Measurements from ENCODE around the gene QSOX1.
A peak's percentile ranks its signal among the peaks of the same experiment; 100 is the strongest.

Gene QSOX1

DNA sequence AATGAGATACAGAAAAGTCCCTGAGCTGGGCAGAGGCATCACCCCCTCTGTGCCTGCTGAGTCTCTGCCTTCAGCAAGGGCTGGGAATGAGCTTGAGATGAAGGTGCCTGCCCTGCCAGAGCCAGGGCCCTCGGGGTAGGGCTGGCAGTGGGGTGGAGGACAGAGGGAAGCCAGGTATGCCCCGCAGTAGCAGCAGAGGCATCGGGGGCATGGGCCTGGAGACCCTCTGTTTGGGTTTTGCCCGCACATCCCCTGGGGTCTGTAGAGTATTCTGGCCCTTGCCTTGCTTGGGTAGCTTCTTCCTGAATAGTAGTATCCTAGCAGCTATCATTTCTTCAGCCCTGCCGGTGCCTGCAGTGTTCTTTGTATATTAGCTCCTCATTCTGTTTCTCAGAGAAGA, 33.0 kb downstream of the QSOX1 start:
- Histone ChIP-seq H3K27ac (ENCODE audit: low read depth, low read length, poor library complexity, severe bottlenecking) (no peak overlapping the region), H3K27me3 (ENCODE audit: insufficient read depth, low read length) (0 out of 2 replicates have a peak, but pooled peaks cover 5% of the 10 kb centered on the region), H3K9me3 (ENCODE audit: low read length) (no peaks in the 10 kb centered on the region), H4K20me1 (ENCODE audit: insufficient read depth, low read length) (no peaks in the 10 kb centered on the region), H3K9me2 (ENCODE audit: low read depth, low read length) (no peaks in the 10 kb centered on the region), H3K79me2 (ENCODE audit: insufficient read depth, low read length) (no peaks in the 10 kb centered on the region), H3K4me2 (ENCODE audit: low read length) (no peak overlapping the region), H3K4me1 (ENCODE audit: insufficient read depth, low read length, severe bottlenecking) (no peaks in the 10 kb centered on the region), H3K4me3 (ENCODE audit: low read depth, low read length, poor library complexity, severe bottlenecking) (no peak overlapping the region), H3F3A (ENCODE audit: insufficient read depth, low read length) (no peaks in the 10 kb centered on the region), H3K36me3 (ENCODE audit: insufficient read depth, low read length) (no peaks in the 10 kb centered on the region), H2AFZ (ENCODE audit: low read length) (no peak overlapping the region), H3K9ac (ENCODE audit: low read length) (no peak overlapping the region)
- no peak for TF ChIP-seq EZH2 (IDR thresholded peaks at IDR 0.05; ENCODE audit: borderline replicate concordance, low read length)
- TF ChIP-seq, protein P1, sequence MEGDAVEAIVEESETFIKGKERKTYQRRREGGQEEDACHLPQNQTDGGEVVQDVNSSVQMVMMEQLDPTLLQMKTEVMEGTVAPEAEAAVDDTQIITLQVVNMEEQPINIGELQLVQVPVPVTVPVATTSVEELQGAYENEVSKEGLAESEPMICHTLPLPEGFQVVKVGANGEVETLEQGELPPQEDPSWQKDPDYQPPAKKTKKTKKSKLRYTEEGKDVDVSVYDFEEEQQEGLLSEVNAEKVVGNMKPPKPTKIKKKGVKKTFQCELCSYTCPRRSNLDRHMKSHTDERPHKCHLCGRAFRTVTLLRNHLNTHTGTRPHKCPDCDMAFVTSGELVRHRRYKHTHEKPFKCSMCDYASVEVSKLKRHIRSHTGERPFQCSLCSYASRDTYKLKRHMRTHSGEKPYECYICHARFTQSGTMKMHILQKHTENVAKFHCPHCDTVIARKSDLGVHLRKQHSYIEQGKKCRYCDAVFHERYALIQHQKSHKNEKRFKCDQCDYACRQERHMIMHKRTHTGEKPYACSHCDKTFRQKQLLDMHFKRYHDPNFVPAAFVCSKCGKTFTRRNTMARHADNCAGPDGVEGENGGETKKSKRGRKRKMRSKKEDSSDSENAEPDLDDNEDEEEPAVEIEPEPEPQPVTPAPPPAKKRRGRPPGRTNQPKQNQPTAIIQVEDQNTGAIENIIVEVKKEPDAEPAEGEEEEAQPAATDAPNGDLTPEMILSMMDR (IDR thresholded peaks at IDR 0.05; ENCODE audit: low read length) = no peak

DNA sequence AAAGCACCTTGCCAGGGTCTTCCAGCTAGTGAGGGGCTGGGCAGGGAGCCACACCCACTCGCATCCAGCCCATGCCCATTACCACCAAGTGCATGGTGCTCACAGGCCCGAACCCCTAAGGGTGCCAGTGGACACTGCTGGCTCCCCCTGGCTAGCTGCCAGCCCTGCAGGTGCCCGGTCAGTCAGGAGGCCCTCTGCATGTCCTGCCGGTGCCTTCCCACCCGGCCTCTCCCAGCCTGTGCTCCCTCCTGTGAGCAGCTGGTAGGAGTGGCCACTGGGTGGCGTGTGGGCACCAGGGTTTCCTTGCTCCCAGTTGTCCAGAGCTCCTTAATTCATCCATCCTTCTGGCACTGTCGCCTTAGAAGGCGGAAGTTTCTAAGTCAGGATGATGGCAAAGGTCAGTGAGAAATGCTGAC, 33.4 kb downstream of the QSOX1 start:
- Histone ChIP-seq H3K27ac (ENCODE audit: low read depth, low read length, poor library complexity, severe bottlenecking) (no peak overlapping the region), H3K9me2 (ENCODE audit: low read depth, low read length) (no peaks in the 10 kb centered on the region), H3K4me2 (ENCODE audit: low read length) (no peak overlapping the region), H3K4me1 (ENCODE audit: insufficient read depth, low read length, severe bottlenecking) (no peaks in the 10 kb centered on the region), H3F3A (ENCODE audit: insufficient read depth, low read length) (no peaks in the 10 kb centered on the region), H3K36me3 (ENCODE audit: insufficient read depth, low read length) (no peaks in the 10 kb centered on the region), H3K27me3 (ENCODE audit: insufficient read depth, low read length) (0 out of 2 replicates have a peak, but pooled peaks cover 5% of the 10 kb centered on the region), H3K9ac (ENCODE audit: low read length) (no peak overlapping the region), H3K79me2 (ENCODE audit: insufficient read depth, low read length) (no peaks in the 10 kb centered on the region), H3K9me3 (ENCODE audit: low read length) (no peaks in the 10 kb centered on the region), H2AFZ (ENCODE audit: low read length) (no peak overlapping the region), H3K4me3 (ENCODE audit: low read depth, low read length, poor library complexity, severe bottlenecking) (no peak overlapping the region), H4K20me1 (ENCODE audit: insufficient read depth, low read length) (no peaks in the 10 kb centered on the region)
- no peak for TF ChIP-seq EZH2 (IDR thresholded peaks at IDR 0.05; ENCODE audit: borderline replicate concordance, low read length)
- TF ChIP-seq, protein P1 (IDR thresholded peaks at IDR 0.05; ENCODE audit: low read length) = peak; percentile 87

DNA sequence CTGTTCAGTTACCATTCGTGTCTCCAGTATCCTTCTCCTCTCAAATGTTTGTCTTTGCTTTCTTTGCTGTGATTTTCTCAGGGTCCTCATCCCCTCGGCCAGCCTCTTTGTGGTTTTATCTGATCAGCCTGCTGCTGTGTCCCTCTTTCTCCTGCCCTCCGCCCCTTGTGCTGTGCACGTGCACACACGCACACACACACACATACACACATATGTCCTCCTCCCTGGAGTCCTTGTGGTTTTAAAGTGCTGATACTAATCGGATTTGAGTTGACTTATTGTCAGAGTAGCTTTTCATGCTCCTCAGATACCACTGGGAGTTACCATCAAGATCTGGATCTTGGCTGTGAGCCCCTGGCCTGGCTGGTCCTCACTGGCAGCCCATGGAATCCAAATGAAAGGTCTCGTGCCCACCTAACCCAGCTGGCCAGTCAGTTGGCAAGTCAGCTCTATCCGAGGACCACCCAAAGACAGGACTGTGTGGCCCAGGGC, 34.1 kb downstream of the QSOX1 start:
- Histone ChIP-seq H3K4me2 (ENCODE audit: low read length) (no peak overlapping the region), H3K36me3 (ENCODE audit: insufficient read depth, low read length) (no peaks in the 10 kb centered on the region), H4K20me1 (ENCODE audit: insufficient read depth, low read length) (no peaks in the 10 kb centered on the region), H3K9ac (ENCODE audit: low read length) (no peak overlapping the region), H3K9me3 (ENCODE audit: low read length) (no peaks in the 10 kb centered on the region), H3K9me2 (ENCODE audit: low read depth, low read length) (no peaks in the 10 kb centered on the region), H3K27ac (ENCODE audit: low read depth, low read length, poor library complexity, severe bottlenecking) (no peak overlapping the region), H3K79me2 (ENCODE audit: insufficient read depth, low read length) (no peaks in the 10 kb centered on the region), H3K4me3 (ENCODE audit: low read depth, low read length, poor library complexity, severe bottlenecking) (no peak overlapping the region), H3K27me3 (ENCODE audit: insufficient read depth, low read length) (0 out of 2 replicates have a peak, but pooled peaks cover 5% of the 10 kb centered on the region), H3K4me1 (ENCODE audit: insufficient read depth, low read length, severe bottlenecking) (no peaks in the 10 kb centered on the region), H3F3A (ENCODE audit: insufficient read depth, low read length) (no peaks in the 10 kb centered on the region), H2AFZ (ENCODE audit: low read length) (no peak overlapping the region)
- TF ChIP-seq, protein P1 (IDR thresholded peaks at IDR 0.05; ENCODE audit: low read length) = no peak
- no peak for TF ChIP-seq EZH2 (IDR thresholded peaks at IDR 0.05; ENCODE audit: borderline replicate concordance, low read length)

All from OCI-LY1 (cell line).